Measurements from ENCODE around the gene AGPAT3.

AGPAT3 gene

DNA sequence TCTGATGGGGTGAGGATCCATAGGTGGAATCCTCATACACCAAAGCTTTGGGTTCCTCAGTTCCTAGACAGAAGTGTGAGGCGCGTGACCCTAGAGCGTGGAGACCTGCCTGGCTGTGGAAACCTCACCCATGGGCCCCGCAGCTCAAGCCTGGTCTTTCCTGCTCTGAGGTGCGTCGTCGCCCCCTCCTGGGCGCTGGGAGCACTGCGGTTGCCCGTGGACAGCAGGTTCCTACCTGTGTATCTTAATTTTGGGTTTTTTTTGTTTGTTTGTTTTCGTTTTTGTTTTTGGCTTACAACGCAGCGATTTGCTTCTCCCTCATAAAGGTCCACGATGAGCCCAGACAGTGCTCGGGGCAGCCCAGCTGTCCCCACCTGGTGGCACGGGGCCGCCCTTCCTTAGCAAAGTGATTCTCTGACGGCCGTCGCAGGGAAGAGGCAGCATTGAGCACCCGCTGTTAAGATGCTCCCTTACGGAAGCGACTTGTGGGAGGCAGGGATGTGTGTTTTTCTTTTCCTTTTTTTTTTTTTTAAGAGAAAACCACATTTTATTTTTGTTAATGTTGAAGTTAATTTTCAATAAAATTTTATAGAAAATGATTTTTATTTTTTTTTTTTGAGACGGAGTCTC is 110.6 kb downstream of the AGPAT3 start:
- CTCF ChIA-PET: interaction anchor here (0.5 to 2.5 kb wide), 29 partner anchors 9 to 778 kb away, joined by 3 to 39 read pairs (median 4); partner anchors contain the start of gene RRP1
- Histone ChIP-seq H3K36me3 (ENCODE audit: control insufficient read depth in 2 of 2, insufficient read depth in 1 of 2, low read length in 2 of 2) (peaks cover 10 to 38% of the 10 kb centered on the region in 2 experiments), H3K9me3 (ENCODE audit: control insufficient read depth, insufficient read depth, low read depth, low read length) (no peaks in the 10 kb centered on the region), H3K27ac (ENCODE audit: extremely low read depth, low read depth, low read length) (no peak overlapping the region), H3K4me3 (ENCODE audit: low read depth, low read length) (no peak overlapping the region), H3K4me1 (ENCODE audit: control insufficient read depth, insufficient read depth, low read length) (no peaks in the 10 kb centered on the region)
- POLR2A ChIA-PET: interaction anchor here (1.0 kb wide), 1 partner anchor 165 kb away, joined by 3 read pairs; no protein-coding TSS in a partner anchor
- TF ChIP-seq ZNF155 (tag by site-specific recombination; IDR thresholded peaks at IDR 0.05) (no peak), ZNF394 (tag by site-specific recombination; IDR thresholded peaks at IDR 0.05; ENCODE audit: borderline replicate concordance) (peak; percentile 47; the same call in 1 of the 2 replicates), KLF8 (tag by site-specific recombination; IDR thresholded peaks at IDR 0.05) (peak; percentile 33; the same call in 1 of the 2 replicates), GFI1B (tag by site-specific recombination; IDR thresholded peaks at IDR 0.05) (no peak), BCL11B (tag by site-specific recombination; IDR thresholded peaks at IDR 0.05; ENCODE audit: low read depth) (no peak), BCL11A (tag by site-specific recombination; IDR thresholded peaks at IDR 0.05; ENCODE audit: low read depth) (no peak), ZNF621 (tag by site-specific recombination; IDR thresholded peaks at IDR 0.05) (no peak), ZNF423 (tag by site-specific recombination; IDR thresholded peaks at IDR 0.05) (peak; percentile 82), ZNF600 (tag by site-specific recombination; IDR thresholded peaks at IDR 0.05) (peak; percentile 43; the same call in 1 of the 2 replicates), ZNF510 (tag by site-specific recombination; IDR thresholded peaks at IDR 0.05; ENCODE audit: insufficient replicate concordance) (no peak), GLIS1 (tag by site-specific recombination; IDR thresholded peaks at IDR 0.05) (0 out of 2 replicates have a peak, but pooled peaks have one; percentile 14), ZNF514 (tag by site-specific recombination; IDR thresholded peaks at IDR 0.05) (no peak), ZBTB17 (tag by site-specific recombination; IDR thresholded peaks at IDR 0.05) (peak; percentile 47; the same call in 1 of the 2 replicates)
- TF ChIP-seq, protein P1, sequence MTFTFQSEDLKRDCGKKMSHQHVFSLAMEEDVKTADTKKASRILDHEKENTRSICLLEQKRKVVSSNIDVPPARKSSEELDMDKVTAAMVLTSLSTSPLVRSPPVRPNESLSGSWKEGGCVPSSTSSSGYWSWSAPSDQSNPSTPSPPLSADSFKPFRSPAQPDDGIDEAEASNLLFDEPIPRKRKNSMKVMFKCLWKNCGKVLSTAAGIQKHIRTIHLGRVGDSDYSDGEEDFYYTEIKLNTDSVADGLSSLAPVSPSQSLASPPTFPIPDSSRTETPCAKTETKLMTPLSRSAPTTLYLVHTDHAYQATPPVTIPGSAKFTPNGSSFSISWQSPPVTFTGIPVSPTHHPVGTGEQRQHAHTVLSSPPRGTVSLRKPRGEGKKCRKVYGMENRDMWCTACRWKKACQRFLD (tag by site-specific recombination; IDR thresholded peaks at IDR 0.05): 0 out of 2 replicates have a peak, but pooled peaks have one; percentile 3
- TF ChIP-seq, protein P2, sequence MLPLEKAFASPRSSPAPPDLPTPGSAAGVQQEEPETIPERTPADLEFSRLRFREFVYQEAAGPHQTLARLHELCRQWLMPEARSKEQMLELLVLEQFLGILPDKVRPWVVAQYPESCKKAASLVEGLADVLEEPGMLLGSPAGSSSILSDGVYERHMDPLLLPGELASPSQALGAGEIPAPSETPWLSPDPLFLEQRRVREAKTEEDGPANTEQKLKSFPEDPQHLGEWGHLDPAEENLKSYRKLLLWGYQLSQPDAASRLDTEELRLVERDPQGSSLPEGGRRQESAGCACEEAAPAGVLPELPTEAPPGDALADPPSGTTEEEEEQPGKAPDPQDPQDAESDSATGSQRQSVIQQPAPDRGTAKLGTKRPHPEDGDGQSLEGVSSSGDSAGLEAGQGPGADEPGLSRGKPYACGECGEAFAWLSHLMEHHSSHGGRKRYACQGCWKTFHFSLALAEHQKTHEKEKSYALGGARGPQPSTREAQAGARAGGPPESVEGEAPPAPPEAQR (tag by site-specific recombination; IDR thresholded peaks at IDR 0.05): no peak
- TF ChIP-seq, protein P3, sequence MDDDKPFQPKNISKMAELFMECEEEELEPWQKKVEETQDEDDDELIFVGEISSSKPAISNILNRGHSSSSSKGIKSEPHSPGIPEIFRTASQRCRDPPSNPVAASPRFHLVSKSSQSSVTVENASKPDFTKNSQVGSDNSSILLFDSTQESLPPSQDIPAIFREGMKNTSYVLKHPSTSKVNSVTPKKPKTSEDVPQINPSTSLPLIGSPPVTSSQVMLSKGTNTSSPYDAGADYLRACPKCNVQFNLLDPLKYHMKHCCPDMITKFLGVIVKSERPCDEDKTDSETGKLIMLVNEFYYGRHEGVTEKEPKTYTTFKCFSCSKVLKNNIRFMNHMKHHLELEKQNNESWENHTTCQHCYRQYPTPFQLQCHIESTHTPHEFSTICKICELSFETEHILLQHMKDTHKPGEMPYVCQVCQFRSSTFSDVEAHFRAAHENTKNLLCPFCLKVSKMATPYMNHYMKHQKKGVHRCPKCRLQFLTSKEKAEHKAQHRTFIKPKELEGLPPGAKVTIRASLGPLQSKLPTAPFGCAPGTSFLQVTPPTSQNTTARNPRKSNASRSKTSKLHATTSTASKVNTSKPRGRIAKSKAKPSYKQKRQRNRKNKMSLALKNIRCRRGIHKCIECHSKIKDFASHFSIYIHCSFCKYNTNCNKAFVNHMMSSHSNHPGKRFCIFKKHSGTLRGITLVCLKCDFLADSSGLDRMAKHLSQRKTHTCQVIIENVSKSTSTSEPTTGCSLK (tag by site-specific recombination; IDR thresholded peaks at IDR 0.05): no peak
- TF ChIP-seq, protein P4, sequence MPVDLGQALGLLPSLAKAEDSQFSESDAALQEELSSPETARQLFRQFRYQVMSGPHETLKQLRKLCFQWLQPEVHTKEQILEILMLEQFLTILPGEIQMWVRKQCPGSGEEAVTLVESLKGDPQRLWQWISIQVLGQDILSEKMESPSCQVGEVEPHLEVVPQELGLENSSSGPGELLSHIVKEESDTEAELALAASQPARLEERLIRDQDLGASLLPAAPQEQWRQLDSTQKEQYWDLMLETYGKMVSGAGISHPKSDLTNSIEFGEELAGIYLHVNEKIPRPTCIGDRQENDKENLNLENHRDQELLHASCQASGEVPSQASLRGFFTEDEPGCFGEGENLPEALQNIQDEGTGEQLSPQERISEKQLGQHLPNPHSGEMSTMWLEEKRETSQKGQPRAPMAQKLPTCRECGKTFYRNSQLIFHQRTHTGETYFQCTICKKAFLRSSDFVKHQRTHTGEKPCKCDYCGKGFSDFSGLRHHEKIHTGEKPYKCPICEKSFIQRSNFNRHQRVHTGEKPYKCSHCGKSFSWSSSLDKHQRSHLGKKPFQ (tag by site-specific recombination; IDR thresholded peaks at IDR 0.05): no peak
- TF ChIP-seq, protein P5, sequence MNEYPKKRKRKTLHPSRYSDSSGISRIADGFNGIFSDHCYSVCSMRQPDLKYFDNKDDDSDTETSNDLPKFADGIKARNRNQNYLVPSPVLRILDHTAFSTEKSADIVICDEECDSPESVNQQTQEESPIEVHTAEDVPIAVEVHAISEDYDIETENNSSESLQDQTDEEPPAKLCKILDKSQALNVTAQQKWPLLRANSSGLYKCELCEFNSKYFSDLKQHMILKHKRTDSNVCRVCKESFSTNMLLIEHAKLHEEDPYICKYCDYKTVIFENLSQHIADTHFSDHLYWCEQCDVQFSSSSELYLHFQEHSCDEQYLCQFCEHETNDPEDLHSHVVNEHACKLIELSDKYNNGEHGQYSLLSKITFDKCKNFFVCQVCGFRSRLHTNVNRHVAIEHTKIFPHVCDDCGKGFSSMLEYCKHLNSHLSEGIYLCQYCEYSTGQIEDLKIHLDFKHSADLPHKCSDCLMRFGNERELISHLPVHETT (tag by site-specific recombination; IDR thresholded peaks at IDR 0.05): peak; percentile 78
- TF ChIP-seq, protein P6, sequence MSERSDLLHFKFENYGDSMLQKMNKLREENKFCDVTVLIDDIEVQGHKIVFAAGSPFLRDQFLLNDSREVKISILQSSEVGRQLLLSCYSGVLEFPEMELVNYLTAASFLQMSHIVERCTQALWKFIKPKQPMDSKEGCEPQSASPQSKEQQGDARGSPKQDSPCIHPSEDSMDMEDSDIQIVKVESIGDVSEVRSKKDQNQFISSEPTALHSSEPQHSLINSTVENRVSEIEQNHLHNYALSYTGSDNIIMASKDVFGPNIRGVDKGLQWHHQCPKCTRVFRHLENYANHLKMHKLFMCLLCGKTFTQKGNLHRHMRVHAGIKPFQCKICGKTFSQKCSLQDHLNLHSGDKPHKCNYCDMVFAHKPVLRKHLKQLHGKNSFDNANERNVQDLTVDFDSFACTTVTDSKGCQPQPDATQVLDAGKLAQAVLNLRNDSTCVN (tag by site-specific recombination; optimal IDR thresholded peaks at IDR 0.05): peak; percentile 30
- TF ChIP-seq, protein P7, sequence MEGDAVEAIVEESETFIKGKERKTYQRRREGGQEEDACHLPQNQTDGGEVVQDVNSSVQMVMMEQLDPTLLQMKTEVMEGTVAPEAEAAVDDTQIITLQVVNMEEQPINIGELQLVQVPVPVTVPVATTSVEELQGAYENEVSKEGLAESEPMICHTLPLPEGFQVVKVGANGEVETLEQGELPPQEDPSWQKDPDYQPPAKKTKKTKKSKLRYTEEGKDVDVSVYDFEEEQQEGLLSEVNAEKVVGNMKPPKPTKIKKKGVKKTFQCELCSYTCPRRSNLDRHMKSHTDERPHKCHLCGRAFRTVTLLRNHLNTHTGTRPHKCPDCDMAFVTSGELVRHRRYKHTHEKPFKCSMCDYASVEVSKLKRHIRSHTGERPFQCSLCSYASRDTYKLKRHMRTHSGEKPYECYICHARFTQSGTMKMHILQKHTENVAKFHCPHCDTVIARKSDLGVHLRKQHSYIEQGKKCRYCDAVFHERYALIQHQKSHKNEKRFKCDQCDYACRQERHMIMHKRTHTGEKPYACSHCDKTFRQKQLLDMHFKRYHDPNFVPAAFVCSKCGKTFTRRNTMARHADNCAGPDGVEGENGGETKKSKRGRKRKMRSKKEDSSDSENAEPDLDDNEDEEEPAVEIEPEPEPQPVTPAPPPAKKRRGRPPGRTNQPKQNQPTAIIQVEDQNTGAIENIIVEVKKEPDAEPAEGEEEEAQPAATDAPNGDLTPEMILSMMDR (tag by site-specific recombination; IDR thresholded peaks at IDR 0.05): peak; percentile 97
- TF ChIP-seq, protein P8, sequence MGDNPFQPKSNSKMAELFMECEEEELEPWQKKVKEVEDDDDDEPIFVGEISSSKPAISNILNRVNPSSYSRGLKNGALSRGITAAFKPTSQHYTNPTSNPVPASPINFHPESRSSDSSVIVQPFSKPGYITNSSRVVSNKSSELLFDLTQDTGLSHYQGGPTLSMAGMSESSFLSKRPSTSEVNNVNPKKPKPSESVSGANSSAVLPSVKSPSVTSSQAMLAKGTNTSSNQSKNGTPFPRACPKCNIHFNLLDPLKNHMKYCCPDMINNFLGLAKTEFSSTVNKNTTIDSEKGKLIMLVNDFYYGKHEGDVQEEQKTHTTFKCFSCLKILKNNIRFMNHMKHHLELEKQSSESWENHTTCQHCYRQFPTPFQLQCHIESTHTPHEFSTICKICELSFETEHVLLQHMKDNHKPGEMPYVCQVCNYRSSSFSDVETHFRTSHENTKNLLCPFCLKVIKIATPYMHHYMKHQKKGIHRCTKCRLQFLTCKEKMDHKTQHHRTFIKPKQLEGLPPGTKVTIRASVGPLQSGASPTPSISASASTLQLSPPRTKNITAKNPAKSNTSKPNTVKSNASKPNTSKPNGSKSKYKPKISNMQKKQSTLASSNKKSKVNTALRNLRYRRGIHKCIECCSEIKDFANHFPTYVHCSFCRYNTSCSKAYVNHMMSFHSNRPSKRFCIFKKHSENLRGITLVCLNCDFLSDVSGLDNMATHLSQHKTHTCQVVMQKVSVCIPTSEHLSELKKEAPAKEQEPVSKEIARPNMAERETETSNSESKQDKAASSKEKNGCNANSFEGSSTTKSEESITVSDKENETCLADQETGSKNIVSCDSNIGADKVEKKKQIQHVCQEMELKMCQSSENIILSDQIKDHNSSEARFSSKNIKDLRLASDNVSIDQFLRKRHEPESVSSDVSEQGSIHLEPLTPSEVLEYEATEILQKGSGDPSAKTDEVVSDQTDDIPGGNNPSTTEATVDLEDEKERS (tag by site-specific recombination; IDR thresholded peaks at IDR 0.05): no peak
